DOHH2 (cell line): ENCODE data around the gene TCF19.

Source experiments
- EZH2phosphoT487 ChIP-seq: fragments of 200-600 bp; sonication (generic); IDR thresholded peaks from 2 replicates; pipeline ENCODE4 v1.6.1; 2017; ENCODE audit warnings: borderline replicate concordance, mild to moderate bottlenecking, antibody characterized with exemption, low read length, moderate library complexity, mixed read lengths
- TF ChIP-seq, protein P1 (sequence below): fragments of 200-600 bp; sonication (generic); IDR thresholded peaks from one replicate; pipeline ENCODE4 v1.5.1; 2014; ENCODE audit warnings: antibody characterized with exemption, mild to moderate bottlenecking, low read depth, low read length; ENCODE audit not compliant: poor library complexity, severe bottlenecking

DNA sequence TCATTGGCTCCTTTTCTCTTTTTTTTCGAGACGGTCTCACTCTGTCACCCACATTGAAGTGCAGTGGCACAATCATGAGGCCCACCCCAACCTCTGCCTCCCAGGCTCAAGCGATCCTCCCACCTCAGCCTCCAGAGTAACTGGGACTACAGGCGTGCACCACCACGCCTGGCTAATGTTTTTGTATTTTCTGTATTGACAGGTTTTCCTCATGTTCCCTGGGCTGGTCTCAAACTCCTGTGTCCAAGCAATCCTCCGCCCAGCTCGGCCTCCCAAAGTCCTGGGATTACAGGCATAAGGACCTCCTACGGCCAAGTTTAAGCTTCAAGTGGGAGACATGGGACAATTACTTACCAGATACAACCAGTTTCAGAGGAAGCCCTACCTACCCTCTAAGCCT, 21.5 kb downstream of the TCF19 start:
- TF ChIP-seq, protein P1, sequence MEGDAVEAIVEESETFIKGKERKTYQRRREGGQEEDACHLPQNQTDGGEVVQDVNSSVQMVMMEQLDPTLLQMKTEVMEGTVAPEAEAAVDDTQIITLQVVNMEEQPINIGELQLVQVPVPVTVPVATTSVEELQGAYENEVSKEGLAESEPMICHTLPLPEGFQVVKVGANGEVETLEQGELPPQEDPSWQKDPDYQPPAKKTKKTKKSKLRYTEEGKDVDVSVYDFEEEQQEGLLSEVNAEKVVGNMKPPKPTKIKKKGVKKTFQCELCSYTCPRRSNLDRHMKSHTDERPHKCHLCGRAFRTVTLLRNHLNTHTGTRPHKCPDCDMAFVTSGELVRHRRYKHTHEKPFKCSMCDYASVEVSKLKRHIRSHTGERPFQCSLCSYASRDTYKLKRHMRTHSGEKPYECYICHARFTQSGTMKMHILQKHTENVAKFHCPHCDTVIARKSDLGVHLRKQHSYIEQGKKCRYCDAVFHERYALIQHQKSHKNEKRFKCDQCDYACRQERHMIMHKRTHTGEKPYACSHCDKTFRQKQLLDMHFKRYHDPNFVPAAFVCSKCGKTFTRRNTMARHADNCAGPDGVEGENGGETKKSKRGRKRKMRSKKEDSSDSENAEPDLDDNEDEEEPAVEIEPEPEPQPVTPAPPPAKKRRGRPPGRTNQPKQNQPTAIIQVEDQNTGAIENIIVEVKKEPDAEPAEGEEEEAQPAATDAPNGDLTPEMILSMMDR = no peak
- no peak for TF ChIP-seq EZH2phosphoT487
